ENCODE data around the gene GPR39.

DNA sequence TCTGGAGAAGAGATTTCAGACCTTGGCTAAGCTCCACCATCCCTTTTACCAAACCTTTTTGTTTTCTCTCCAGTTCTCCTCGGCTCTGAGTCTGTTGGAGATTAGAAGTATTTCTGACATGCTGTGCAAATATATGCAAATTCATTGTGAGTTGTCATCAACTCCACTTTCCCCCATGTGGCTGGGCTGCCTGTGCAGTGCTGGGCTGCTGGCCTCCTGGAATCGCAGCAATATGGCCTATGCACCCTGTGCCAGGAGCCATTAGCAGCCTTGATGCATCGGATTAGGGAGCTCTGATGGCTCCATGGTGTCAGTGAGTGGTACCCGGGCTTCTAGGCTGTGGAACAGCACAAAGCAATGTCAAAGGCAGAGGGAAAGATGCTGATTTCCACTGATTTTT lies 80.0 kb downstream of the GPR39 start:
- TF ChIP-seq, protein P1, sequence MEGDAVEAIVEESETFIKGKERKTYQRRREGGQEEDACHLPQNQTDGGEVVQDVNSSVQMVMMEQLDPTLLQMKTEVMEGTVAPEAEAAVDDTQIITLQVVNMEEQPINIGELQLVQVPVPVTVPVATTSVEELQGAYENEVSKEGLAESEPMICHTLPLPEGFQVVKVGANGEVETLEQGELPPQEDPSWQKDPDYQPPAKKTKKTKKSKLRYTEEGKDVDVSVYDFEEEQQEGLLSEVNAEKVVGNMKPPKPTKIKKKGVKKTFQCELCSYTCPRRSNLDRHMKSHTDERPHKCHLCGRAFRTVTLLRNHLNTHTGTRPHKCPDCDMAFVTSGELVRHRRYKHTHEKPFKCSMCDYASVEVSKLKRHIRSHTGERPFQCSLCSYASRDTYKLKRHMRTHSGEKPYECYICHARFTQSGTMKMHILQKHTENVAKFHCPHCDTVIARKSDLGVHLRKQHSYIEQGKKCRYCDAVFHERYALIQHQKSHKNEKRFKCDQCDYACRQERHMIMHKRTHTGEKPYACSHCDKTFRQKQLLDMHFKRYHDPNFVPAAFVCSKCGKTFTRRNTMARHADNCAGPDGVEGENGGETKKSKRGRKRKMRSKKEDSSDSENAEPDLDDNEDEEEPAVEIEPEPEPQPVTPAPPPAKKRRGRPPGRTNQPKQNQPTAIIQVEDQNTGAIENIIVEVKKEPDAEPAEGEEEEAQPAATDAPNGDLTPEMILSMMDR (conservative IDR thresholded peaks at IDR 0.05 in 1 of 2, IDR thresholded peaks at IDR 0.05 in 1 of 2; ENCODE audit: low read depth in 1 of 2, low read length in 2 of 2) = no peak
- no peak for TF ChIP-seq EZH2 (IDR thresholded peaks at IDR 0.05; ENCODE audit: low read length, missing control alignments)
